A673 (cell line): Measurements from ENCODE around the gene PDE10A.

ENCODE experiments used
- CTCF ChIP-seq: fragments of 300-800, 200-600 bp; sonication (generic); conservative IDR thresholded peaks from 2 replicates; pipeline ENCODE4 v1.5.1; 2017; ENCODE audit warnings: low read depth, mild to moderate bottlenecking, antibody characterized with exemption, low read length, moderate library complexity, mixed read lengths
- EZH2 ChIP-seq: fragments of 200-600 bp; sonication (generic); IDR thresholded peaks from 2 replicates; pipeline ENCODE4 v1.6.1; 2017; ENCODE audit warnings: borderline replicate concordance, low read depth, mild to moderate bottlenecking, mixed read lengths, antibody characterized with exemption, low read length; ENCODE audit not compliant: poor library complexity, severe bottlenecking

- TF ChIP-seq CTCF (no peak), EZH2 (no peak)
Measured at GRCh38 chr6:165548450-165548849, 114.6 kb downstream of the PDE10A start.
